GM12878 (cell line): ENCODE measurements around the gene NECAB2. TPM values are rescaled to one million over a fixed set of nuclear protein-coding genes. Genes with fewer than 3 reads are reported as not detected.

Experiments
- ATAC-seq: fragments of 200-7000 bp; cut with Tn5 transposase; 3 replicates; pipeline ENCODE4 v1.9.1; 2020; ENCODE audit warnings: mild to moderate bottlenecking, moderate library complexity
- BruUV-seq: library from RNA; stranded (reverse); fragments of 400-500 nt; replicated peaks from 2 replicates; lab custom pipeline; 2021; lab: Mats Ljungman, UMichigan
- CTCF ChIA-PET: fragments of 300-600 bp; sonication (Branson Sonifier 250); formaldehyde crosslinking; extraction: SDS; loops from one replicate; lab custom pipeline; 2021; ENCODE audit warnings: inconsistent platforms; lab: Yijun Ruan, JAX
- POLR2A ChIA-PET: fragments of 350-600 bp; formaldehyde crosslinking; extraction: SDS; loops from one replicate; lab custom pipeline; 2021; ENCODE audit warnings: inconsistent platforms; lab: Charles Lee
- RAD21 ChIA-PET: fragments of 300-600 bp; sonication (Branson Sonifier 250); formaldehyde crosslinking; loops from one replicate; lab custom pipeline; 2023; ENCODE audit warnings: antibody characterized with exemption; ENCODE audit not compliant: unreplicated experiment; lab: Charles Lee
- SMC1A ChIA-PET: fragments of 300-600 bp; sonication (Branson Sonifier 250); formaldehyde crosslinking; loops from one replicate; lab custom pipeline; 2023; ENCODE audit not compliant: unreplicated experiment, uncharacterized antibody; lab: Charles Lee
- DNase-seq: peaks from one replicate; pipeline ENCODE4 v3.0.0-alpha.2; 2011; ENCODE audit warnings: low read depth, low spot score
- FAIRE-seq: peaks from 3 replicates; lab custom pipeline; 2011; peaks lifted over from hg19 to GRCh38; lab: Jason Lieb, UNC
- H2AFZ ChIP-seq: 2 replicates; pipeline ENCODE4 v1.6.0; 2011; ENCODE audit warnings: low read depth, low read length, control low read depth; ENCODE audit not compliant: control insufficient read depth
- H3K27ac ChIP-seq: 2 replicates; pipeline ENCODE4 v1.5.1; 2011; ENCODE audit warnings: control low read depth; ENCODE audit not compliant: control insufficient read depth, insufficient read depth
- H3K27me3 ChIP-seq, 2 experiments: replicated peaks in 1 of 2; 2 replicates each; pipeline versions ENCODE4 v1.6.0 to v1.6.1; 2011; ENCODE audit warnings: low read length in 1 of 2; ENCODE audit not compliant: control insufficient read depth in 2 of 2, insufficient read depth in 2 of 2
- H3K36me3 ChIP-seq, 2 experiments: 2 replicates each; pipeline ENCODE4 v1.5.1; 2011; ENCODE audit warnings: low read length in 1 of 2; ENCODE audit not compliant: control insufficient read depth in 2 of 2, insufficient read depth in 2 of 2
- H3K4me1 ChIP-seq: 2 replicates; pipeline ENCODE4 v1.6.1; 2011; ENCODE audit warnings: mild to moderate bottlenecking, low read length, moderate library complexity, mixed read lengths; ENCODE audit not compliant: control insufficient read depth, insufficient read depth
- H3K4me2 ChIP-seq: 2 replicates; pipeline ENCODE4 v1.6.0; 2011; ENCODE audit warnings: control low read depth; ENCODE audit not compliant: control insufficient read depth, insufficient read depth
- H3K4me3 ChIP-seq: fragments of 200-600 bp; sonication (generic); 2 replicates; pipeline ENCODE4 v1.5.1; 2016
- H3K79me2 ChIP-seq: 2 replicates; pipeline ENCODE4 v1.6.0; 2011; ENCODE audit warnings: low read length; ENCODE audit not compliant: control insufficient read depth, insufficient read depth
- H3K9ac ChIP-seq: 2 replicates; pipeline ENCODE4 v1.8.0; 2011; ENCODE audit warnings: low read length, control low read depth, mixed read lengths; ENCODE audit not compliant: control insufficient read depth, insufficient read depth
- H3K9me3 ChIP-seq: replicated peaks from 3 replicates; pipeline ENCODE4 v1.5.1; 2011; ENCODE audit warnings: mild to moderate bottlenecking, low read length; ENCODE audit not compliant: control insufficient read depth, insufficient read depth
- H4K20me1 ChIP-seq: 2 replicates; pipeline ENCODE4 v1.6.0; 2011; ENCODE audit not compliant: control insufficient read depth, insufficient read depth
- BRCA1 ChIP-seq: IDR thresholded peaks from 2 replicates; pipeline ENCODE4 v1.6.1; 2011; ENCODE audit warnings: low read depth, low read length, improper control_type of control experiment
- GABPA ChIP-seq: IDR thresholded peaks from 2 replicates; pipeline ENCODE4 v1.6.1; 2014; ENCODE audit warnings: antibody characterized with exemption, low read depth, mild to moderate bottlenecking, inconsistent platforms
- HCFC1 ChIP-seq: fragments of 150-350 bp; IDR thresholded peaks from 2 replicates; pipeline ENCODE4 v1.6.1; 2014; ENCODE audit warnings: low read length
- KLF5 ChIP-seq: fragments of 450-650 bp; IDR thresholded peaks from 2 replicates; pipeline ENCODE4 v1.6.1; 2014; ENCODE audit warnings: mild to moderate bottlenecking; ENCODE audit not compliant: partially characterized antibody
- NFIC ChIP-seq: IDR thresholded peaks from 2 replicates; pipeline ENCODE4 v1.6.1; 2012; ENCODE audit warnings: low read depth, mild to moderate bottlenecking, inconsistent platforms, low read length, moderate library complexity
- POLR2A ChIP-seq: IDR thresholded peaks from 2 replicates; pipeline ENCODE4 v1.6.1; 2011; ENCODE audit warnings: low read depth, mild to moderate bottlenecking, low read length
- RAD21 ChIP-seq: IDR thresholded peaks from 2 replicates; pipeline ENCODE4 v1.6.1; 2011; ENCODE audit warnings: mild to moderate bottlenecking, low read depth, low read length, moderate library complexity; ENCODE audit not compliant: insufficient read depth
- RAD51 ChIP-seq: fragments of 450-650 bp; IDR thresholded peaks from 2 replicates; pipeline ENCODE4 v1.6.1; 2016; ENCODE audit warnings: moderate library complexity, mild to moderate bottlenecking, inconsistent platforms
- RBBP5 ChIP-seq: fragments of 200-600 bp; sonication (generic); conservative IDR thresholded peaks from 2 replicates; pipeline ENCODE4 v1.6.1; 2016
- STAT3 ChIP-seq: IDR thresholded peaks from 2 replicates; pipeline ENCODE4 v1.6.1; 2011; ENCODE audit warnings: low read depth, low read length, improper control_type of control experiment
- TAF1 ChIP-seq: IDR thresholded peaks from 2 replicates; pipeline ENCODE4 v1.6.1; 2011; ENCODE audit warnings: mild to moderate bottlenecking, low read depth, low read length, borderline replicate concordance
- ZBED1 ChIP-seq: IDR thresholded peaks from 2 replicates; pipeline ENCODE4 v1.6.1; 2016; ENCODE audit warnings: borderline replicate concordance
- ZSCAN29 ChIP-seq: fragments of 450-650 bp; IDR thresholded peaks from 2 replicates; pipeline ENCODE4 v1.6.1; 2017; ENCODE audit warnings: mild to moderate bottlenecking, moderate library complexity
- WGBS: methylation state at CpG from one replicate; pipeline ENCODE4 v1.1.6; 2016; ENCODE audit warnings: low lambda C conversion rate; ENCODE audit not compliant: insufficient replicate concordance, insufficient coverage; ENCODE audit errors: missing lambda C conversion rate; 5-methylcytosine and 5-hydroxymethylcytosine counted together
- in situ Hi-C: fragments of 300-500 bp; cut with MboI; formaldehyde crosslinking; loops from 9 replicates; pipeline ENCODE4 v1.14.3; 2018; ENCODE audit warnings: mixed read lengths
- intact Hi-C: fragments of 100-400 bp; cut with micrococcal nuclease; formaldehyde crosslinking; loops from one replicate; pipeline ENCODE4 v1.14.2; 2022; ENCODE audit not compliant: unreplicated experiment
- polyA plus RNA-seq, 11 experiments: library from polyadenylated mRNA; depleted of rRNA in 4 of 11; unstranded in 6 of 11; stranded (reverse) in 5 of 11; fragments of >200 nt; fragmentation: Nextera tagmentation in 4 of 11; fragmentation: Illumina TruSeq in 1 of 11; extraction: Ambion mirVana in 4 of 11; extraction: Trizol in 1 of 11; gene quantifications; 1 replicate in 1 of 11; 2 replicates in 10 of 11; pipeline versions ENCODE4 v1.2.1 to v1.2.3, GENCODE V29; 2011 to 2016; ENCODE audit warnings: inconsistent platforms in 2 of 11, missing spikeins in 2 of 11, low read depth in 1 of 11
- total RNA-seq, 4 experiments: library from RNA; depleted of rRNA in 3 of 4; stranded (reverse); fragments of >200 nt in 3 of 4; fragmentation: Illumina TruSeq in 1 of 4; extraction: Trizol in 1 of 4; gene quantifications; 2 replicates each; pipeline versions ENCODE4 v1.2.1 to v1.2.3, GENCODE V29; 2013 to 2021

Gene NECAB2
- total and polyA plus RNA-seq, 10 of the 15 experiments (the other 5 are each of a cell fraction or from before 2014, with no cell fraction given) = not detected

DNA sequence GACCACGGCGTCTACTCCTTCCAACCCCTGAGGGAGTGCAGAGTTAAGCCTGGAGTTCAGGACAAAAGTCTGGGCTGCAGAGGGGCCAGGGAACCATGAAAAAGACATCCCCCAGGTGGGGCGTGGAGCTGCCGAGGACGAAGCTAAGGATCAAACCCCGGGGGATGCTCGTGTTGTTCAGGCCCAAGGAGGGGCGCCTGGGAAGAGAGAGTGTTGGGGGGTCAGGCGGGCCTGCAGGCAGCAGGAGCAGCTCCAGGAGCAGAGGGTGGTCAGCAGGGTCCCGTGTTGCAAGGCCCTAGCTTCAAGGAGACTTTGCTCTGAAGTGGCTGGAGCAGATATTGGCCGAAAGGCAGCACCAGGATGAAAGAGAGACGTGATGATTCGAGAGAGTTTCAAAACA lies 26.7 kb downstream of the NECAB2 start:
- ATAC-seq (no peak), DNase-seq (no peak), FAIRE-seq (no peak)
- H3K27me3 ChIP-seq = no peaks in the 10 kb centered on the region; a peak in 1 of 4 replicates
- SMC1A ChIA-PET = no interaction called here
- no peak overlapping the region for H3K27ac ChIP-seq
- no peaks in the 10 kb centered on the region for H3K79me2 ChIP-seq
- H2AFZ ChIP-seq = no peak overlapping the region
- TF ChIP-seq HCFC1 = no peak
- no peak for TF ChIP-seq NFIC
- no peak for TF ChIP-seq ZBED1
- TF ChIP-seq GABPA = no peak
- TF ChIP-seq POLR2A = no peak
- no peak for TF ChIP-seq STAT3
- TF ChIP-seq ZSCAN29 = no peak
- no peak for TF ChIP-seq RAD51
- no peak overlapping the region for H3K4me2 ChIP-seq
- in situ Hi-C loops = no loop called here
- no peaks in the 10 kb centered on the region for H3K36me3 ChIP-seq
- no peaks in the 10 kb centered on the region for H3K4me1 ChIP-seq
- POLR2A ChIA-PET = no interaction called here
- BruUV-seq = no TSS peak
- intact Hi-C loops = no loop called here
- H3K9ac ChIP-seq = no peak overlapping the region
- no peak overlapping the region for H3K4me3 ChIP-seq
- 27% methylated on average over 13 of the region's 13 CpGs for WGBS
- no peaks in the 10 kb centered on the region for H4K20me1 ChIP-seq
- CTCF ChIA-PET = interaction anchor here (1.3 kb wide), 1 partner anchor 13 kb away, joined by 3 read pairs; no protein-coding TSS in a partner anchor
- no peaks in the 10 kb centered on the region for H3K9me3 ChIP-seq
- RAD21 ChIA-PET = no interaction called here

DNA sequence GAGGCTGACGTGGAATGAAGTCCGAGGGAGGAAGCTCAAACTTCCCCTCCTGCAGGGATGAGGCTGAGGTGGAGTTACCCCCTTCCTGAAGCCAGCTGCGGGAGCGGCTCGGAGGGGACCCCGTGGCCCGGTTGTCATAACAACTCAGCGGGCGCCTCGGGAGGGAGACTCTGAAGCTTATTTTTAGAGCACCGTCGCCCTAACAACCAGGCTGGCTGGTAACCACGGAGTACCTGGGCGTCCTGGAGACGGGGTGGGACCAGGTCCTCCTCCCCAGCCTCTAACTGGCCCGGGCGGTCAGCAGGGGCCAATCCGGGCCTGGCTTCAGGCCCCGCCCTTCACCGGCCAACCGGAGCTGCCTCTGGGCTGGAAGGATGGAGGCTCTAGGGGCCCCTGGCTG lies 27.7 kb downstream of the NECAB2 start:
- no peaks in the 10 kb centered on the region; a peak in 1 of 4 replicates for H3K27me3 ChIP-seq
- CTCF ChIA-PET = no interaction called here
- TF ChIP-seq RAD21 (no peak), TAF1 (no peak), KLF5 (no peak), RBBP5 (no peak), BRCA1 (no peak)
- TF ChIP-seq, all 136 proteins: peak for 0
- no peak overlapping the region for H3K9ac ChIP-seq
- no peak overlapping the region for H3K27ac ChIP-seq
- H3K79me2 ChIP-seq = no peaks in the 10 kb centered on the region
- H3K4me3 ChIP-seq = no peak overlapping the region
- BruUV-seq = no TSS peak
- no peak overlapping the region for H3K4me2 ChIP-seq
- no peak overlapping the region for H2AFZ ChIP-seq
- ATAC-seq (peak; percentile 47), FAIRE-seq (no peak), DNase-seq (no peak)
- in situ Hi-C loops = no loop called here
- intact Hi-C loops = no loop called here
- ChIA-PET POLR2A (no interaction called here), SMC1A (no interaction called here), RAD21 (no interaction called here)
- 28% methylated on average over 21 of the region's 21 CpGs for WGBS
- no peaks in the 10 kb centered on the region for H4K20me1 ChIP-seq
- H3K9me3 ChIP-seq = no peaks in the 10 kb centered on the region
- no peaks in the 10 kb centered on the region for H3K36me3 ChIP-seq
- H3K4me1 ChIP-seq = no peaks in the 10 kb centered on the region
